Fibroblast of villous mesenchyme (primary cell): Measurements from ENCODE around the gene BCR. TPM values are rescaled to one million over a fixed set of nuclear protein-coding genes. Genes with fewer than 3 reads are reported as not detected.

ENCODE experiments used
- DNase-seq: peaks from one replicate; pipeline ENCODE4 v3.0.0-alpha.2; 2010; ENCODE audit warnings: low read depth
- H3K4me3 ChIP-seq: 2 replicates; pipeline ENCODE4 v1.5.1; 2011; ENCODE audit warnings: low read depth, mild to moderate bottlenecking, low read length
- CTCF ChIP-seq: IDR thresholded peaks from 2 replicates; pipeline ENCODE4 v1.5.1; 2012; ENCODE audit warnings: low read depth, mild to moderate bottlenecking, low read length; ENCODE audit not compliant: insufficient read depth
- total RNA-seq: library from RNA; depleted of rRNA; stranded (reverse); fragments of >200 nt; gene quantifications from 2 replicates; pipeline ENCODE4 v1.2.3, GENCODE V29; 2012

BCR gene
- total RNA-seq, 1 donor, result 36.7 TPM

GRCh38 chr22:23199159-23199558, 18.9 kb downstream of the BCR start:
- TF ChIP-seq CTCF, result no peak
- DNase-seq, result no peak
- no peak overlapping the region for H3K4me3 ChIP-seq

GRCh38 chr22:23200898-23201297, 20.6 kb downstream of the BCR start:
- TF ChIP-seq CTCF, result no peak
- no peak overlapping the region for H3K4me3 ChIP-seq
- no peak for DNase-seq

- no peak for TF ChIP-seq CTCF
- no peak overlapping the region for H3K4me3 ChIP-seq
- DNase-seq, result no peak
Measured at GRCh38 chr22:23202812-23203451, 22.6 kb downstream of the BCR start.

- H3K4me3 ChIP-seq, result no peak overlapping the region
- DNase-seq, result no peak
- TF ChIP-seq CTCF, result no peak
Measured at GRCh38 chr22:23203452-23204124, 23.3 kb downstream of the BCR start.

GRCh38 chr22:23204125-23204488, 23.8 kb downstream of the BCR start:
- H3K4me3 ChIP-seq, result no peak overlapping the region
- no peak for DNase-seq
- TF ChIP-seq CTCF, result no peak

GRCh38 chr22:23204541-23205157, 24.3 kb downstream of the BCR start:
- DNase-seq, result no peak
- TF ChIP-seq CTCF, result no peak
- no peak overlapping the region for H3K4me3 ChIP-seq
